Endodermal cell (in vitro differentiated cells): Measurements from ENCODE around the gene CEP70. TPM values are rescaled to one million over a fixed set of nuclear protein-coding genes. Genes with fewer than 3 reads are reported as not detected.

Source experiments
- DNase-seq: peaks from one replicate; pipeline ENCODE4 v3.0.0-alpha.2; 2017
- H3K27ac ChIP-seq: 2 replicates; pipeline ENCODE4 v1.5.1; 2013; ENCODE audit warnings: mild to moderate bottlenecking, low read depth, low read length, moderate library complexity
- H3K27me3 ChIP-seq: 2 replicates; pipeline ENCODE4 v1.6.1; 2013; ENCODE audit warnings: mild to moderate bottlenecking, low read length, moderate library complexity; ENCODE audit not compliant: insufficient read depth, control insufficient read depth, poor library complexity, severe bottlenecking
- H3K36me3 ChIP-seq: 2 replicates; pipeline ENCODE4 v1.7.0; 2013; ENCODE audit warnings: mild to moderate bottlenecking, low read length, moderate library complexity; ENCODE audit not compliant: control insufficient read depth, insufficient read depth
- H3K4me1 ChIP-seq: one replicate; pipeline ENCODE4 v1.7.0; 2013; ENCODE audit warnings: low read length; ENCODE audit not compliant: control insufficient read depth, insufficient read depth
- H3K4me3 ChIP-seq: 2 replicates; pipeline ENCODE4 v1.5.1; 2013; ENCODE audit warnings: mild to moderate bottlenecking, low read length, moderate library complexity
- H3K9ac ChIP-seq: 2 replicates; pipeline ENCODE4 v1.6.1; 2013; ENCODE audit warnings: mild to moderate bottlenecking, low read length, moderate library complexity; ENCODE audit not compliant: poor library complexity, severe bottlenecking; ENCODE audit errors: extremely low read depth
- H3K9me3 ChIP-seq: 2 replicates; pipeline ENCODE4 v1.6.1; 2013; ENCODE audit warnings: mild to moderate bottlenecking, low read length, moderate library complexity; ENCODE audit not compliant: control insufficient read depth
- H3K27ac Mint-ChIP-seq: 2 replicates; pipeline ENCODE4 v1.8.0; 2020; ENCODE audit warnings: mixed read lengths
- H3K27me3 Mint-ChIP-seq: 2 replicates; pipeline ENCODE4 v1.8.0; 2021; ENCODE audit warnings: mild to moderate bottlenecking, mixed read lengths; ENCODE audit not compliant: insufficient read depth
- H3K36me3 Mint-ChIP-seq: 2 replicates; pipeline ENCODE4 v1.8.0; 2020; ENCODE audit warnings: low read depth, mixed read lengths
- H3K4me1 Mint-ChIP-seq: 2 replicates; pipeline ENCODE4 v1.8.0; 2020; ENCODE audit warnings: mixed read lengths
- H3K4me3 Mint-ChIP-seq: 2 replicates; pipeline ENCODE4 v1.8.0; 2020; ENCODE audit warnings: mild to moderate bottlenecking, moderate library complexity, mixed read lengths
- H3K9me3 Mint-ChIP-seq: 2 replicates; pipeline ENCODE4 v1.8.0; 2020; ENCODE audit warnings: mild to moderate bottlenecking, mixed read lengths
- CTCF ChIP-seq: fragments of 200-600 bp; sonication (generic); conservative IDR thresholded peaks from 2 replicates; pipeline ENCODE4 v1.5.0; 2021; ENCODE audit warnings: antibody characterized with exemption, mild to moderate bottlenecking
- WGBS, 2 experiments: methylation state at CpG; one replicate each; pipeline versions ENCODE4 v1.1.5 to v1.1.7; 2013; ENCODE audit warnings: missing lambda C conversion rate in 2 of 2, mixed read lengths in 1 of 2; ENCODE audit not compliant: insufficient coverage in 1 of 2, insufficient read length in 1 of 2; 5-methylcytosine and 5-hydroxymethylcytosine counted together
- total RNA-seq, 2 donors: library from RNA; stranded (reverse); fragmentation: NEBNext Ultra II Directional in 1 of 2; extraction: Animal tissue kit (Norgen Biotek cat#: 25700) in 1 of 2; gene quantifications; 2 replicates in 1 of 2; 3 replicates in 1 of 2; pipeline ENCODE4 v1.2.1, GENCODE V29; 2021

Gene CEP70
- total RNA-seq, 2 donors from 2014 or later: 113 to 131 TPM

- DNase-seq: no peak
- peaks cover 5% of the 10 kb centered on the region for H3K9me3 Mint-ChIP-seq
- no peak for TF ChIP-seq CTCF
- H3K27ac Mint-ChIP-seq: no peak overlapping the region
- H3K9ac ChIP-seq: no peak overlapping the region
- no peaks in the 10 kb centered on the region for H3K4me1 ChIP-seq
- H3K36me3 ChIP-seq: peaks cover 76% of the 10 kb centered on the region
- no peaks in the 10 kb centered on the region for H3K27me3 ChIP-seq
- peaks cover 35% of the 10 kb centered on the region for H3K9me3 ChIP-seq
- 80 to 96% methylated on average over 1 of the region's 1 CpG for WGBS, 2 experiments
- H3K4me1 Mint-ChIP-seq: peaks cover 10% of the 10 kb centered on the region
- no peak overlapping the region for H3K4me3 ChIP-seq
- H3K4me3 Mint-ChIP-seq: no peak overlapping the region
- no peaks in the 10 kb centered on the region for H3K27me3 Mint-ChIP-seq
- peaks cover 65% of the 10 kb centered on the region for H3K36me3 Mint-ChIP-seq
- no peak overlapping the region for H3K27ac ChIP-seq
These were observed 6.7 kb downstream of the CEP70 start for GRCh38 chr3:138587374-138587773.

GRCh38 chr3:138578961-138579574 lies 15.0 kb downstream of the CEP70 start:
- H3K36me3 ChIP-seq: peaks cover 28% of the 10 kb centered on the region
- H3K9me3 ChIP-seq: peaks cover 34% of the 10 kb centered on the region
- H3K36me3 Mint-ChIP-seq: peaks cover 65% of the 10 kb centered on the region
- no peak overlapping the region for H3K9ac ChIP-seq
- H3K4me1 Mint-ChIP-seq: peaks cover 21% of the 10 kb centered on the region
- peak overlapping the region; percentile 83 for H3K27ac Mint-ChIP-seq
- H3K4me3 ChIP-seq: peak overlapping the region; percentile 19
- peak; percentile 66 for DNase-seq
- no peak for TF ChIP-seq CTCF
- H3K4me3 Mint-ChIP-seq: peak overlapping the region; percentile 25
- H3K27me3 Mint-ChIP-seq: no peaks in the 10 kb centered on the region
- H3K4me1 ChIP-seq: peaks cover 10% of the 10 kb centered on the region
- no peak overlapping the region for H3K27ac ChIP-seq
- no peaks in the 10 kb centered on the region for H3K27me3 ChIP-seq
- 60 to 87% methylated on average over 1 to 6 of the region's 6 CpGs for whole genome bisulfite sequencing, 2 experiments
- peaks cover 29% of the 10 kb centered on the region for H3K9me3 Mint-ChIP-seq

GRCh38 chr3:138578141-138578540 lies 15.9 kb downstream of the CEP70 start:
- Histone ChIP-seq H3K4me3 (no peak overlapping the region), H3K9me3 (peaks cover 34% of the 10 kb centered on the region), H3K36me3 (peaks cover 29% of the 10 kb centered on the region), H3K9ac (no peak overlapping the region), H3K27me3 (no peaks in the 10 kb centered on the region), H3K27ac (no peak overlapping the region), H3K4me1 (peaks cover 10% of the 10 kb centered on the region)
- peaks cover 21% of the 10 kb centered on the region for H3K4me1 Mint-ChIP-seq
- H3K27me3 Mint-ChIP-seq: no peaks in the 10 kb centered on the region
- peaks cover 65% of the 10 kb centered on the region for H3K36me3 Mint-ChIP-seq
- DNase-seq: no peak
- peaks cover 38% of the 10 kb centered on the region for H3K9me3 Mint-ChIP-seq
- WGBS, 2 experiments: 92 to 96% methylated on average over 4 of the region's 4 CpGs
- no peak overlapping the region for H3K4me3 Mint-ChIP-seq
- TF ChIP-seq CTCF: no peak
- H3K27ac Mint-ChIP-seq: no peak overlapping the region
